Mesenteric fat pad (tissue), 1 donor: Measurements from ENCODE around the gene DAZAP2. TPM values are rescaled to one million over a fixed set of nuclear protein-coding genes. Genes with fewer than 3 reads are reported as not detected.

ENCODE experiments used
- DNase-seq: peaks from one replicate; pipeline ENCODE4 v3.0.0-alpha.2; 2020; ENCODE audit warnings: low spot score
- long read RNA-seq: library from polyadenylated mRNA; unstranded; transcript quantifications from one replicate; pipeline ENCODE4 v2.0.0, GENCODE V29; 2020
- total RNA-seq: library from RNA; stranded (reverse); fragmentation: NEBNext Ultra II Directional; extraction: Animal tissue kit (Norgen Biotek cat#: 25700); gene quantifications from one replicate; pipeline ENCODE4 v1.2.1, GENCODE V29; 2021
- donor health status: DM: yes; HTN: yes; CAD: no.

DAZAP2 gene, protein sequence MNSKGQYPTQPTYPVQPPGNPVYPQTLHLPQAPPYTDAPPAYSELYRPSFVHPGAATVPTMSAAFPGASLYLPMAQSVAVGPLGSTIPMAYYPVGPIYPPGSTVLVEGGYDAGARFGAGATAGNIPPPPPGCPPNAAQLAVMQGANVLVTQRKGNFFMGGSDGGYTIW
- 159 TPM for total RNA-seq
- long read RNA-seq, transcript DAZAP2-214 (2 exons, 3,664 nt): minor isoform, 7 of 564 reads
- long read RNA-seq, transcript DAZAP2-202 (4 exons, 1,117 nt): minor isoform, 6 of 564 reads
- long read RNA-seq, transcript DAZAP2-201 (4 exons, 2,598 nt): major isoform, 476 of 564 reads
- long read RNA-seq, partial matches to known transcripts: 12 of 564 reads
- long read RNA-seq, other reads (novel, unspliced or antisense): 58 of 564 reads

DNA sequence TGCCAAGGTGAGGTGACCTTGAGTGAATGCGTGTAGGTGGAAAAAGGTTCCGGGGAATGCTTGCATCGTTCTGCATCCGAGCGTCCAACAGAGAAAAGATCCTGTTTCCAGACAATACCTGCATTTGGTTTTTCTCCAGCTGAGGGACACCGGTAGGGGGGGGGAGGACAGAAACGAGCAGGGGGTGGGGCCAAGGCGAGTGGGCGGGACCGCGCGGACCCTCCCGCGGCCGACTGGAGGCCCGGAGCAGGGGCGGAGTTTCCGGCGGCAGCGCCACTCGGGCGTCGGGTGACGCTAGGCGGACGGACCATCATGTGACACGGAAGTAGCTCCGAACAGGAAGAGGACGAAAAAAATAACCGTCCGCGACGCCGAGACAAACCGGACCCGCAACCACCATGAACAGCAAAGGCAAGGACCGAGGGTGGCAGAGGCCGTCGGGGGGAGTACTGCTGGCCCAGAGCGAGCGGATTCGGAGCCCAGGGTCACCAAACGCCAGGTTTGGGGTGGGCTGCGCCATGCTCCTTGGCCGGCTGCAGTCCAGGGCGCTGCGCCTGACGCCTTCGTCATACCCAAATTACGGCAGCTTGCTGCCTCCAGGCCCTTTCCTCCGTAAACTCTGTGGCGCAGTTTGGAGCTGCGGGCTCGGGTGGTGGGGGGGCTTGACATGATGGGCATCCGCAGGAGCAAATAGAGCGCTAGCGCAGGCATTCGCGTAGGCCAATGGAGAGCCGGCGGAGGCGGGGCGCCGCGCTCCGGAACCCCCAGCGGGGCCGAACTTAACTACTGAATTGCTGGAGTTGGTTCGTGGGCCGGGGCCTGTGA, at the start of gene DAZAP2:
TSS of gene DAZAP2 (plus strand) at position 317 of the 825 bp plus-strand sequence. CDS start at position 399, 82 bp downstream.
- peak; percentile 98 for DNase-seq

DNA sequence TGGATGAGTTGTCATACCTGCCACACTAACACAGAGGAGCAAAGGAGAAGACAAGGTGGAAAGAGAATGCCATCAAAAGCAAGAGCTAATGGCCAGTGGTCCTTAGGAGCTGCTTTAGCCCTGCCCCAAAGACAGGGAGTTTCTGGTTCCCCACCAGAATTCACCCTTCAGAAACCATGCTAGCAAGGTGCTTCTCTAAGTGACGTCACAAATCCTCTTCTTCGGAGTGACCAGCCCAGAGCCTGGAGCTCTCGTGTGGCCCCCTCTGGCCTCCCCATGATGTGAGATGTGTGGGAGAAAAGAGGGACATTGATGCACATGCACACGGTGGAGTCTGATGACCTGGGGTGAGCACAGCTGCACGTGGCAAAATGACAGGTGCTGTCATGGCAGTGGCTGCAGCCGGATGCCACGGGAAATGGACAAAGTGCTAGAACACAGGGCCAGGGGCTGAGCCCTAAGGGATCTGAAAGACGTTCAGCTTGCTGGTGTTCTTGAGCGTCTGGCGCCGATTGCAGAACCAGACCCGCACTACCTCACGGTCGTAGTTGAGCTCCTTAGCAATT, 48.8 kb upstream of the DAZAP2 start:
- DNase-seq: no peak

DNA sequence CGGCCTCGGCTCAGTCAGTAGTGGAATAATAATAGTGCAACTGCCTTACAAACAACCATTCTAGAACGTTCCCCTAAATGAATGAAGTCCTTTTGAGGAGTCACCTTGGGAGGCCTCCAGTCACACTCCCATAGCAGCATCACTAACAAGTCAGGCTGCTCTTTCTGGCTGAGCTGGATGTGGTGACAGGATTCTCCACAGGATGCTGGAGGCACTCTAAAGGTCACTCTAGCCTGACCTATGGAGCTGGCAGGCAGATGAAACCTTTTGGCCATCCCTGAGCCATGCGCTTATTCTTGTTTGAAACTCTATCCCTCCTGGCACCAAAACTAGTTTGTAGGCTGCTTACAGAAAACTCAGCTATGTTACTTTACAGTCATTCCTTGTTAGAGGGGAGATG, 47.8 kb upstream of the DAZAP2 start:
- DNase-seq: no peak

DNA sequence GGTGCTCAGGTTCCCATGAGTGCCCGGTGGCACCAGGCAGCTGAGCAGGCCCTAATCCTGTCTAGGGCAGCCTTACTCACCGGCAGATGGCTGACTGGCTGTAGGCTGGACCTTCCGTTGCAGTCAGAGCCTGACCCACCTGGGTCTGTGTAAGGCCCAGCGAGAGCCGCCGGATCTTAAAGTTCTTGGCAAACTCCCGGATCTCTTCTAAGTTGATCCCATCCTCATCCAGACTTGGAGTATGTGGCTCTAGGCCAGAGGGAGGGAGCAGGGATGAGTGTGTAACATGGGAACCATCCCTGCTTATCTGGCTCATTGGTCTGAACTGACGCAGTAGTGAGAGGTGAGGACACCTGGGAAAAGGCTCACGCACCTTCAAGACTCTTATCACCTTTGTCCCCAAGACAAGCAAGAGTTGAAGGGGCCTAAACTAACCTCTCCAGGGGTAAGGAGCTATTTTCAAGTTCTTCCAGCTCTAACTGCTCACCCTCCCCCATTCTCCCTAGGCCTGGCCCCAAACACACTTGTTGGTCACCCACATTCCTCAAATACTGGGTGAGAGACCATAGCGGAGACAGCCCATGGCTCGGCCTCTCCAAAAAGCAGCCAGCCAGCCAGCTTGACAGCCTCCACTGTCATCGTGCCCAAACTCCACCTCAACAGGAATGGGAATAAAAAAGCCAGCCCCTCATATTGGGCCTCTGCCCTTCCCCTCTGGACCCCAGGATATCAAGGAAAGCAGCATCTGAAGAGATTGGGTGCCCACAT, 46.9 kb upstream of the DAZAP2 start:
- no peak for DNase-seq

DNA sequence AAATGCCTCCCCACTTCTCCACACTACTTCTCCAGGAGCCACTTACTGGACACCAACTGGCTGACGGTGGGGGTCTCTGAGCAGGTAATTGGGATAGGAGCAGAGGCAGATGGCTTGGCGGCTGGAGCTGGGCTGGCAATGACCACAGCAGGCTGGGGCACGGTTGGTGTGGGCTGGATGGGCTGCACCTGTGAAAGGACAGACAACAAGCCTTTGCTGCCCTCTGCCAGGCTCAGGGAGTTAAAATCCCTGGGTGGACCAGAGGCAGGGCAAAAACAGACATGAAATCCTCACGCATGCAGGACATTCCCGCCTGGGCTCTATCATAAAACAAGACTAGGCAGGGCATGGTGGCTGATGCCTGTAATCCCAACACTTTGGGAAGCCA, 46.3 kb upstream of the DAZAP2 start:
- no peak for DNase-seq

DNA sequence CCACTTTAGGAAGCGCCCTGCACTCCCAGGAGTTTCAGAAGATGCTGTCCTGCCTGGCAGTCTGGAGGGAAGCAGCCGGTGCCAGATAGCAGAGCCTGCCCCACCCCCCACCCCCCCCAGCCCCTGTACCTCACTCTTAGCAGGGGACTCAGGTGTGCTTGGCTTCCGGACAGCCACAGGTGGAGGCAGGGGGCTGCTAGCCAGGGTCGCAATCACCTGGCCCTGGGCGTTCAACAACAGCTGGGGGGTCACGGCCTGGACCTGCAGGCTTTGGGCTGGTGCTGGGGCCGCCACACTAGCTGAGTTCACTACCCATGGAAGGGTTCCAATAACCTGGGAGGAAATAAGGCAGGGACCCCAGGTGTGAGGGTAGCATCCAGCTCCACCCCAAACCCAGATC, 42.8 kb upstream of the DAZAP2 start:
- DNase-seq: no peak

DNA sequence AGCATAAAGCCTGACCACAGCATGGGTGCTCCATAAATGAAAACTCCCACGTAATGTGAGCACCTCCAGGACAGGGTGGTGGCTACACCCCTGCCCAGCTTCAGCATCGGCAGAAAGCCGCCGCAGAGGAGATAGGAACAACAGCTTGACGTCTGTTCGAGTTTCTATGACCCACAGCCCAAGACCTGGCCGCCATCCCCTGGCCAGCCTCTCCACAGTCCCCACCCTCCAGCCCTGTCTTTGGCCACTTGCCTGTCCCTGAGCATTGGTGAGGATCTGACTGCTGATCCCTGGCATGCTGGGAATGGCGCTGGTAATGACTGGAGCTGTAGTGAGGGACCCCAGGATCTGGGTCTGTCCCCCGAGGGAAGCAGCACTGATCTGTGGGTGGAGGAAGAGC, 42.1 kb upstream of the DAZAP2 start:
- DNase-seq: no peak

DNA sequence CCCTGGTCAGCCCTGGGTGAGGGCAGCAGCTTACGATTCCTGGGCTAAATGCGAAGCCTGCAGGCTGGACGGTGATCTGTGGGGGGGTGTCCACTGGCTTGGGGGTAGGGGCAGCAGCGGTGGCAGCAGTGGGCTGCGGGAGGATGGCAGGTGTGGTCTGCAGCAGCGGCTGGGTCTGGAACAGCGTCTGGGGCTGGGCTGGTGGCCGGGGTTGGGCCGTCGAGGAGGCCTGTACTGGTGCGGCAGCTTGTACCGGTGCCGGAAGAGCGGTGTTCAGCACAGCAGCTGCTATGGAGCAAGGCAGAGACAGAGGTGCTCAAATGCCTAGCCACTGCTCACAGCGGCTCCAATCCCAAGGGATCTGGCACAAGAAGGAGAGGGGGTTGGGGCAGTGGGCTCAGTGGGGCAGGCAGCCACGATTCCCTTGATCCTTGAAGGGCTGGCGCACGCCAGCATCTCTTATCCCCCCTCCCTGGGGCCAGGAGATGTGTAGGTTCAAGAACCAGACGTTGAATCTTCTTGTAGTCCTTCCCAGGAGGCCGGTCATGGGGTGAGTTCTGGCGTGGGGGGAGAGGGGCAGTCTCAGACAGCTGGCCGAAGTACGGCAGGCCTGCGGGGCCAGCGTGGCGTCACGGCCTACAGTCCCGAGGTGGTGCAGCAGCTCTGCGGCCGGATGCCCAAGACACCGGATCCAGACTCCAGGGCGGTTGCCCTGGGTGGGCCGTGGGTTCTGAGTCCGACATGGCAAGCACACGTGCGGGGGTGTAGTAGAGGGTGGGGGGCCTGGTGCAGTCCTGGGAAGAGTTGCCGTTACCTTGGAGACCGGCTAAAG, 40.7 kb upstream of the DAZAP2 start:
- DNase-seq: no peak

DNA sequence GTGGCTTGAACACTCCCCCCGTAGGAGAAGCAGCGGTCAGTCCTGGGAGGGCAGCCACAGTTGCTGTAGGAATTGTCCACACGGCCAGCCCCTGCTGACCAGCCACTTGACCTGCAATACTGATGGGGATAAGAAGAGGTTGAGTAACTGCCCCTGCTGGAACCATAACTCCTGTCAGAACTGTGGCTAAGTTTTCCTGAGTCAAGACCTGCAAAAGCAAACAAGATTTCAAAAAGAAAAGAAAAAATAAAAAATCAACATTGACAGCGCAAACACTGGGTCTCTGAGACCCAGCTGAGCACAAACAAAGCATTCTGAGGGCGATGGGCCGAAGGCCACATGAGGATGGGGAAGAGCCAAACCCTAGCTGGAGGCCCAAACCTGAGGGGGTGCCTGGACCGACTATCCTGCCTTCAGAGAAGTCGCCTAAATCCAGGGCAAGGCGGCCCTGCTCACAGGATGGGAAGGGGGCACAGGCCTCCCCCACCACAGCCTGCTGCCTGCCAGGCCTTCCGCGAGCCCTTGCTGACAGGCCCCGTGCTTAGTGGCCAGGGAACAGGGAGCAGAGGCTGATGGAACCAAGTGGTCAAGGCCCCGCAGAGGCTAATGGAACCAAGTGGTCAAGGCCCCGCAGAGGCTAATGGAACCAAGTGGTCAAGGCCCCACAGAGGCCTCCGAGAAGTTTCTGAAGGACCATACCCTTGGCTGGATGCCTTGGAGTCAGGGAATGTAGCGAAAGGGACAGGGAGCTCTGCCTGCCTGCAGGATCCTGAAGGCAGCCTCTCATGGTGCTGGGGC, 39.9 kb upstream of the DAZAP2 start:
- no peak for DNase-seq

DNA sequence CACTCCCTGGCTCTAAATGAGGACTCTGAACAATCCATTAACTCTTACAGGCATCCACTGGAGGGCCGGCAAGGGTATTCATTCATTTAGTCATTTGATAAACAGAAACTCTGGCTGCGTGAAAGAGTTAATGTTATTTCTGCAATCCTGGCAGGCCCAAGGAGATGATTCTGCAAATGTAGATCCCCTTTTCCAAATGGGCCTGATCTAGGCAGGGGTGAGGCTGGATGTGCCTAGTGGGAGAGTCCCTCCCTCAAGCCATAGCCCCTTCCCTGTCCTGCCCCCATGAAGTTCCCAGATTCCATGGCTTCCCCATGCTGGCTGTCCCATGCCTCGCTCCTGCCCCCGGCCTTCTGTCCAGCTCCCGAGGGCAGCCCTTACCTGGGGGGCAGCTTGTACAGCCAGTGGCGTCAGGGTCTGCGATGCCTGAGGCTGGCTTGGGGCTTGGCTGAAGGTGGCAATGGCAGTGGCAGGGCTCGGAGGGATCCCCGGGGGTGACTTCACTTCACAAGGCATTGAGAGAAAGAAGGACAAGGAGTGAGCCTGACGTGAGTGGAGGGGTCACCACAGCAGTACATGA, 39.2 kb upstream of the DAZAP2 start:
- no peak for DNase-seq

DNA sequence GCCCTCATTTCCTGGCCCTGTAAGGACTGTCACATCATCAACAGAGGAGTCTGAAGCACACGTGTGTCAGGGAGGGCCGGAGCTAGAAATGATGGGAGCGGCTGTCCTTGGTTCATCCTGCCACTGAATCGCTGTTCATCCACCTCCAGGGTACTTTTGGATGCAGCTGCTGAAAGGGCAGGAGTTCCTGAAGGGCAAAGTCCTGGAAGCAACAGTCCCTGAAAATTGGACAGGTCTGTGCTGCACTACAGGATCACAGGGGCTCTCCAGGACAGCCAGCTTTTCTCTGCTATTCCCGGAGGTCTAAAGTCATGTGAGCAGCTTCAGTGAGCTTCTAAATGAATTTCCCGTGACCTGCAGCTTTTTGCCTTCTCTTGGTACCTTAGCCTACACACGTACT, 38.5 kb upstream of the DAZAP2 start:
- no peak for DNase-seq

DNA sequence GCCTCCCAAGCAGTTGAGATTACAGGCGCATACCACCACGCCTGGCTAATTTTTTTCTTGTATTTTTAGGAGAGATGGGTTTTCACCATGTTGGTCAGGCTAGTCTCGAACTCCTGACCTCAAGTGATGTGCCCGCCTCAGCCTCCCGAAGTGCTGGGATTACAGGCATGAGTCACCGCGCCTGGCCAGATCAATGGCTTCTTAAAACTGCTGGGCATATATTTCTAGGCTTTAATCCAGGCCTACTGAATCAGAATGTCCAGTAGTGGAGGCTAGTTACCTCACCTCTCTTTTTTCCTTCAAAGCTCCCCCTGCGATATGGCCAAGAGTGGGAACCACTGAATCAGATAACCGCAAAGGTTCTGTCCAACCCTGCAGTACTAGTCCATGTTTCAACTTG, 37.8 kb upstream of the DAZAP2 start:
- no peak for DNase-seq

DNA sequence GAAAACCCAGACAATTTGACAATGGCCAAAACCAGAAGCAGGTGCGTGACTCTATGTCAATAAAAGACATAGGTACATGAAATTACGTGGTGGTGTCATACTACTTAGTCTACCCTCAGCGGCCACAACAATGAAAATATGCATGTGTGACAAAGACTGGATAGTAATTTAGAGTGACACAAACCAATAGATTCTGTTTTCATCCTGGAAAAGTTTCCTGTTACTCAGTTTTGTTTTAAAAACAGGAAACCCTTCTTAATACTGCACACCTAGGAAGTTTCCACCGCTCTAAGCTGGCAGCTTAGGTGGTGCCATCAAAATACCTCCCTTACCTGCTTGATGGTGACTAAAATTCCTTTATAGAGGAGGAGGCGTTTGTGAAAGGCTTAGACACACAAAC, 35.9 kb upstream of the DAZAP2 start:
- DNase-seq: no peak

DNA sequence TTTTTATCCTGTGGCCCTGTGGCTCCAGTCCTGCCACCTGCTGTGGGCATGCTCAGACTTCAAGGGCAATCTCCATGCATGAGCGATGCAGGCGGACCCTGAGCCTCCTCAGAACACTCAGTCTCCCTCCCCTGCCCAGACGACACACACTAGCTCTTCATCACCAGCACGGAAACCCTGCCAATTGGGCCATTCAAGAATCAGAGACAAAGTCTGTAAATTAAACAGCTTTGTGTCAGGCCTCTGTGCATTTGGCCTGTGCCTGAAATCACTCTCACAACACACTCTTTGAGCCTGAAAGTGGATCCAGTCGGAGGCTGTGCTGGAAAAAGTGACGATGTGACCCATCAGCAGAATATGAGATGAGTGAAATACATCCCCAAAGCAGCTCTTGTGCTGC, 33.3 kb upstream of the DAZAP2 start:
- no peak for DNase-seq

DNA sequence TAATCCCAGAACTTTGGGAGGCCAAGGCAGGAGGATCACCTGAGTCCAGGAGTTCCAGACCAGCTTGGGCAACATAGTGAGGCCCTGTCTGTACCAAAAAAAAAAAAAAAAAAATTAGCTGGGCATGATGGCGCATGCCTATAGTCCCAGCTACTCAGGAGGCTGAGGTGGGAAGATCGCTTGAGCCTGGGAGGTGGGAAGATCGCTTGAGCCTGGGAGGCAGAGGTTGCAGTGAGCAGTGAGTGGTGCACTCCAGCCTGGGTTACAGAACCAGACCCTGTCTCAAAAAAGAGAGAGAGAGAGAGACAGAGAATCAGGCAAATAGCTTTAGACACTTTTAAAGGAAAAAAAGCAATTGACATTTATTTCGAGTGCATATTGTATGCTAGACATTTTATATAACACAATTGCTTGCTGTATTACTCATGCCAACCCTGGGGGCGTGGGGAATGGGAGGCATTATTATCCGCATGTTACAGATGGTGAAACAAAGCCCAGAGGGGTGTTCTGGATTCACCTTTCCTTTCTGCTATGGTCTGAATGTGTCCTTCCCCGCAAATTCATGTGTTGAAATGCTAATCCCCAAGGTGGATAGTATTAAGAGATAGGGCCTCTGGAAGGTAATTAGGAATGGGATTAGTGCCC, 30.5 kb upstream of the DAZAP2 start:
- DNase-seq: no peak

DNA sequence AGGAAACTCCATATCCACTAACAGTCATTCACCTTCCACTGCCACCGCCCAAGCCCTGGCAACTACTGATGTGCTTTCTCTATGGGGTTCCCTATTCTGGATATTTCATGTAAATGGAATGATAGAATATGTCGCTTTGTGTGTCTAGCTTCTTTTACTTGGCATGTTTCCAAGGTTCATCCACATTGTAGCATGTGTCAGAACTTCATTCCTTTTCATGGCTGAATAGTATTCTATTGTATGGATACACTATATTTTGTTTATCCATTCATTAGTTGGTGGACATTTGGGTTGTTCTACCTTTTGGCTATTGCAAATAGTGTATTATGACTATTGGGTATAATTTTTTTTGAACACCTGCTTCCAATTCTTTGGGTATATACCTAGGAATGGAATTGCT, 29.4 kb upstream of the DAZAP2 start:
- DNase-seq: no peak

DNA sequence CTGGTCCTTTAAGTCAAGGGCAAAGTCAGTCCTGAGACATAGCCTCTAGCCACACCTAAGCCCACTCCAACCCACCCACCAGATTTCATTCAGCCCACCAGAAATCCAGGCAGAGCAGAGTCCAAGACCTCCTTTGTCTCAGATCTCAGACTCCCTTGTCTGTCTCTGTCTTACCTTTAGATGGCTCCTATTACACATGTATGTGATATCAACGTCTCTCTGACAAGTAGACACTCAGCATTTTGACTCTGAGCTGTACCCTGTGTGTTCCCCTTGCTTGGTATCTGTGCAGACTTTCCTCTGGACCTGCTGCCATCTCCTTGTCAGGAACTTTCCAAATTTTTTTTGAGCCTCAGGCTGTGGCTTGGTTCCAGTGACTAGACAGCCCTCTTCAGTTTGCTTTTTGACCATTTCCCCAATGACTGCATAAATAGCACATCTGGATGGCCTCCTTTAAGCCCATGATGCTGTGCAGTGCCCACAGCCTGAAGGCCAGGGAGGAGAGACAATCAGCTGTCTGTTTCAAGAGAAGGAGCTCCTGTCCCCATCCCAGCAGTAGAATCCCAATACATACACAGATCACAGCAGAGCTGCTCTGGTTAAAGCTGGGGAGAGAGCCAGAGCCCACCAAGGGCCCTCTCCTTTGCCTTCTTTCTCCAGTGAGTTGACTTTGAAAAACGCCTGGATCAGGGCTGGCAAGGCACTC, 27.8 kb upstream of the DAZAP2 start:
- DNase-seq: no peak

DNA sequence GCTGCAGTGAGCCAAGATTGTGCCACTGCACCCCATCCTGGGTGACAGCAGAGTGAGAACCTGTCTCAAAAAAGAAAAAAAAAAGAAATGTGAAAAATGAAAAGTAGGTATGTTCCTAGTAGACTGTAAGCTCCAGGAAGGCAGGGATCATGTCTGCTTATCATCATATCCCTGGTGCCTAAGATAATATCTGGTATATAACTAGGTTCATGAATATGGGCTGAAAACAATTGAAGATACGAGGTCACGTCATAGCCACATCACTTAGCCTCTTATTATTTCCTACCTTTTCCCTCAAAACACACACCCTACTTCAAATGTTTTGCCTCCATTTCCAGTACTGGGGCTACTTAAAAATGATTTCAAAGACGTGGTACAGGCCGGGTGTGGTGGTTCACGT, 23.7 kb upstream of the DAZAP2 start:
- no peak for DNase-seq
